GM23338 (cell line): ENCODE data around the gene THSD4.

Experiments used
- EZH2 ChIP-seq: fragments of 200-600 bp; sonication (generic); IDR thresholded peaks from one replicate; pipeline ENCODE4 v1.8.0; 2017; ENCODE audit warnings: antibody characterized with exemption, mild to moderate bottlenecking, low read depth; ENCODE audit not compliant: unreplicated experiment
- EZH2phosphoT487 ChIP-seq: fragments of 200-600 bp; sonication (generic); IDR thresholded peaks from one replicate; pipeline ENCODE4 v1.8.1; 2018; ENCODE audit warnings: antibody characterized with exemption; ENCODE audit not compliant: unreplicated experiment
- JUNB ChIP-seq: IDR thresholded peaks from one replicate; pipeline ENCODE4 v1.6.1; 2016; ENCODE audit warnings: antibody characterized with exemption; ENCODE audit not compliant: unreplicated experiment
- NANOG ChIP-seq: IDR thresholded peaks from 2 replicates; pipeline ENCODE4 v1.6.1; 2016; ENCODE audit warnings: antibody characterized with exemption, borderline replicate concordance
- POLR2AphosphoS5 ChIP-seq: IDR thresholded peaks from 2 replicates; pipeline ENCODE4 v1.6.1; 2016; ENCODE audit warnings: antibody characterized with exemption, low read depth
- STAT1 ChIP-seq: IDR thresholded peaks from one replicate; pipeline ENCODE4 v1.6.1; 2016; ENCODE audit warnings: antibody characterized with exemption; ENCODE audit not compliant: unreplicated experiment
- TF ChIP-seq, protein P1 (sequence below), 2 experiments: fragments of 200-600 bp in 1 of 2; sonication (generic) in 1 of 2; conservative IDR thresholded peaks; 2 replicates each; pipeline versions ENCODE4 v1.5.1 to v1.6.1; 2016 to 2017; ENCODE audit warnings: antibody characterized with exemption in 2 of 2, low read depth in 2 of 2, mild to moderate bottlenecking in 2 of 2, moderate library complexity in 1 of 2

GRCh38 chr15:71458089-71458660, 342.9 kb downstream of the THSD4 start:
- TF ChIP-seq, protein P1, sequence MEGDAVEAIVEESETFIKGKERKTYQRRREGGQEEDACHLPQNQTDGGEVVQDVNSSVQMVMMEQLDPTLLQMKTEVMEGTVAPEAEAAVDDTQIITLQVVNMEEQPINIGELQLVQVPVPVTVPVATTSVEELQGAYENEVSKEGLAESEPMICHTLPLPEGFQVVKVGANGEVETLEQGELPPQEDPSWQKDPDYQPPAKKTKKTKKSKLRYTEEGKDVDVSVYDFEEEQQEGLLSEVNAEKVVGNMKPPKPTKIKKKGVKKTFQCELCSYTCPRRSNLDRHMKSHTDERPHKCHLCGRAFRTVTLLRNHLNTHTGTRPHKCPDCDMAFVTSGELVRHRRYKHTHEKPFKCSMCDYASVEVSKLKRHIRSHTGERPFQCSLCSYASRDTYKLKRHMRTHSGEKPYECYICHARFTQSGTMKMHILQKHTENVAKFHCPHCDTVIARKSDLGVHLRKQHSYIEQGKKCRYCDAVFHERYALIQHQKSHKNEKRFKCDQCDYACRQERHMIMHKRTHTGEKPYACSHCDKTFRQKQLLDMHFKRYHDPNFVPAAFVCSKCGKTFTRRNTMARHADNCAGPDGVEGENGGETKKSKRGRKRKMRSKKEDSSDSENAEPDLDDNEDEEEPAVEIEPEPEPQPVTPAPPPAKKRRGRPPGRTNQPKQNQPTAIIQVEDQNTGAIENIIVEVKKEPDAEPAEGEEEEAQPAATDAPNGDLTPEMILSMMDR (conservative IDR thresholded peaks at IDR 0.05; ENCODE audit: low read depth in 2 of 2), result no peak
- TF ChIP-seq POLR2AphosphoS5, result no peak
- no peak for TF ChIP-seq EZH2
- no peak for TF ChIP-seq EZH2phosphoT487
- TF ChIP-seq NANOG, result no peak
- TF ChIP-seq STAT1, result no peak
- TF ChIP-seq JUNB, result no peak
